ENCODE measurements around the gene ARID3C.

The ARID3C gene

DNA sequence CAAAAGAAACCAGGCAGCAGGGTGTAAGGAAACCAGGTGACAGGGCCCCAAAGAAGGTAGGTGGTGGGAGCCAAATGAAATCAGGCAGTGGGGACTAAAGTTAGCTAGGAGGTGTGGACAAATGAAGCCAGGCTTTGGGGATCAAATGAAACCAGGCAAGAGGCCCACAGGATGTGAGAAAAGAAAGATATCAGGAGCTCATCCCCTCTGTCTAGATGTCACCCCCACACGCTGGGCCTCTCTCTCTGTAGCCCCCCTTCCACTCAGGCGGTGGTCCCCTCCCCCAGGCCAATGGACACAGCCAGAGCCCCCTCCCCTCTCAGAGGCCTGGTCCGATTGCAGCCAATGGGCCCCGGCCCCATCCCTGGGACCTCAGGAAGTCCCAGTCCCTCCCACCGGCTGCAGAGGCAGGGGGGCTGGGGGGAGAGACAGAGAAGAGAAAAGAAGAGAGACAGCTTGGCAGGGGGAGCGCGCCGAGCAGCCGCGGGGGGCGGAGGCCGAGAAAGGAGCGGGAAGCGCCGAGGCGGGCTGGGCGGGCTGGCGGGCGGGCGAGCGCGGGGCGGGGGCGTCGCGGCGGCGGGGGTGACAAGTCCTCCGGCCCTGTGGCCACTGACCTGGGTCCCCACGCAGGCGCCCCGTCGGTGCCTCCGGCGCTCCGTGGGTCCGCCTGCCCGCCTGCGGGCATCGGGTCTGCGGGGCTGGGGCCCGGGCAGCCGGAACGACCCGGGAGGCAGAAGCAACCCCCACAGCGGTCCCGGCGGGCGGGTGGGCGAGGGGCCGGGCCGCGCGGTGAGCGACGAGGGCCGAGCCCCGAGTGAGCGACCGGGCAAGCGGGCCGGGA, 51.2 kb downstream of the ARID3C start:
- DNase-seq (ENCODE audit: low spot score), result no peak

DNA sequence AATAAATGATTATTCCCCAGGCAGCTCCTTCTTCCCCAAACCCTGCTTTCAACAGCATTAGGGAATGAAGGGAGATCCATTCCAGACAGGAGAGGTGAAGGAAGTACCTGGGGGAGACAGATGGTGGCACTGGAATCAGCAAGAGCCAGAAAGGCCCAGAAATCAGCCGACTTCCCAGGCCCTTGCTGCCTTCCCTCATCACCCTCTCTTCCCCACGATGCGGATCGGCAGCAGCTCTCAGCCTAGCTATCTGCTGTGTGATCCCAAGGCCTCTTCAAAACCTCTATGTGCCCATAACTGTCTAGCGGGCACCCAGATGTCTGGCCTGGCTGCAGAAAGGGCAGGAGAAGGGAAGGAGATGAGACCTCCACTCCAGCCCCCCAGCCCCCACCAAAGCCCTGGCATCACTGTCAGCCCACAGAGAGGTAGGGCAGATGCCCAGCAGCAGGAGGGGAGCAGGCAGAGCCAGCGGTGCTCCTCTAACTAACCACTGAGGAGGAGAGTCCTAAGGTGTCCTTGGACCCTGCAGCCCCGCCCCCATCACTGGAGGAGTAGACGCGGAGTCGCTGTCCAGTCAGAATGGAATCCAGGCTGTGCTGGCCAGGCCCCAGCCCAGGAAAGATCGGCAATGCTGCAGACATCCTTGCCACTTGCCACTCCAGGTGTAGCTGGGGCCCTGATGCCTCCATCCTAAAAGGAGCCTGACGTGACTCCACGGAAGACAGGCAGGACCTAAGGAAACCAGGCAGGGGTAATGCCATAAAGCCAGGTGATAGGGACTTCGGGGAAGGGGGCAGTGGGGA, 52.1 kb downstream of the ARID3C start:
- DNase-seq (ENCODE audit: low spot score), result no peak

DNA sequence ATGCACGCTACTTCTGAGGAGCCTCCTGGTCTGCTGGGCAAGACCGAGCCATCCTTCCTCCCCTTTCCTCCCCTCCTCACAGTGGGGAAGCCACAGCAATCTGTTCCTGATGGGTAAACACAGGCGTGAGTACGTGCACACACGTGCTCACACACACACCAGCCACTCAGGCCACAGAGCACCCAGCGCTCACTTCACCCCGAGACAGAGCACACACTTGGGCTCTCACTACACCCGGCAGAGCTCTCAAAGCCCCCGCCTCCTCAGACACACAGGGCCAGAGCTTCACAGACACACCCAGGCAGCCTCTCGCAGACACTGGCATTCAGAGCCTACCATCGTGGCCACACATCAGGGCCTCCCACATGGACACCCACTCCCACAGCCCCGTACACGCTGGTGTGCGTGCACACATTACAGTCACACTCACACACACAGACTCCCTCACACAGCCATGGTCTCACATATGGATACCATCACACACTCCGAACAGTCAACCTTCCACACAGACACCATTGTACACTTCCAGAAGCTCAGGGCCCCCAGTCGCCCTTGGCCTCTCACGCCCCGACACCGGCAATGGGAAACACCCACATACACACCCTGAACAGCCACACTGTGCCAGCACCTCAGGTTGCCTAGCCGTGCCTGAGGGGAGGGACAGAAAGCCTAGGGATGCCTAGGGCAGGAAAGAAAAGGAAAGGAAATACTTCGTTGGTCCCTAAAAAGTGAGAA, 52.8 kb downstream of the ARID3C start:
- DNase-seq (ENCODE audit: low spot score), result no peak

DNA sequence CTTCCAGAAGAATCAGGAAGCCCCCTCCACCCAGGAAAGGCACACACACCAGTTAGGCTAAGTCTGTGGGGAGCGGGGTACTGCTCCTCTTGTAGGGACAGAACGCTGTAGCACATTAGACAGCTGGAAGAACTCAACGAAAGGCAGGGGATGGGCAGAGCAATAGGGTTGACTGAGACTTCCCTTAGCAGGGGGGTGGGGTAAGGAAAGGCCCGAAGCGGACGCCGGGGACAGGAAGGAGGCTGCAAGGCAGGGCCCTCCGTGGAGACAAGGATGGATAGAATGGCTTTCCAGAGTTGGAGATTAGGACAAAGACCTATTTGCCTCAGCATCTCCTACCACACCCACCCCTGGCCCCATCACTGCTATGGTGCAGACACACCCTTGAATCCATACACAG, 53.6 kb downstream of the ARID3C start:
- no peak for DNase-seq (ENCODE audit: low spot score)

DNA sequence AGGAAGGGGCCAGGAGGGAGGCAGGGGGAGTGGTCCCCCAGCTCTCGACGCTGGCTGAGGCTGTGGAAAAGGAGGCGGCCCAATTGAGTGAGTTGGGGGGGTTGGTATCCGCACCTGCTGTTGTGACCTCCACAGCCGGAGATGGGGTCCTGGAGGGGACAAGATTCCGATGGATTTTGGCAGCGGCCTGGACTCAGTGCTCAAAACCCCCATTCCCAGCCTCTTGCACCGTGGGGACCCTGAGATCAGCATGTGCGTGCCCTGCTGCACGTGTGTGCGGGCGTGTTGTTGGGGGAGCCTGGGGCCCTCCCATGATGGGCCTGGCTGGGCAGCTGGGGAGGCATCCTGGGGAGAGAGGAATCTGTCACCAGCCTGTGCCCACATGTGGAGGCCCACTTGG, 54.3 kb downstream of the ARID3C start:
- DNase-seq (ENCODE audit: low spot score), result no peak

DNA sequence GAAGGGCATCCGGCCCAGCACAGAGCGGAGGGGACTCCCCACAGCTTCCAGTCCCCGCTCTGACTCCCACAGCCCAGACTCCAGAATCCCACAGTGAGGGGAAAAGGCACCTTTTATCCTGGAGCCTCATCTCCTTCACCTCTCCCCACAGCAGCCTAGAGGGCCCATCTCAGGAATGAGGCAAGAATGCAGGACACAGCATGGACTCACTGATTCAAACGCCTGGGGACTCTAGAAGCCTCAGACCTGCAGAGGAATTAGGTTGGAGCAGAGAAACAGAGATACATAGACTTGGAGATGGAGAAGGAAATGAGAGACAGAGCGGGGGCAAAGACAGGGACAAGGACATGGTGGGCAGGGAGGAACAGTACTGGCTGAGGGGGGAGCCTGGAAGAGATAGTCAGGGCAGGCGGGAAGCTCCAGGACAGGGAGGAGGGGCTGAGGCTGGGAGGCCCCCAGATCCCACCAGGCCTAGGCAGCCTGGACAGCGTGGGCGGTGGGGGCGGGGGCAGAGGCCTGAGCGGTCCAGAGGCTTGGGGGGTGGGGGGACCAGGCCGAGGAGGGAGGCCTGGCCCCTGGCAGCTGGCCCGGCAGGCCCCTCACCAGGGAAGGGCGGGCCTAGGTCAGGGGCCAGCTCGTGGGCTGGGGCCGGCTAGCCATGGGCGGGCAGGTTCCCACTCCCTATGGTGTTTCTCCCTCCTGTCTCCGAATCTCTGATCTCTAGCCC, 55.1 kb downstream of the ARID3C start:
- DNase-seq (ENCODE audit: low spot score), result no peak

DNA sequence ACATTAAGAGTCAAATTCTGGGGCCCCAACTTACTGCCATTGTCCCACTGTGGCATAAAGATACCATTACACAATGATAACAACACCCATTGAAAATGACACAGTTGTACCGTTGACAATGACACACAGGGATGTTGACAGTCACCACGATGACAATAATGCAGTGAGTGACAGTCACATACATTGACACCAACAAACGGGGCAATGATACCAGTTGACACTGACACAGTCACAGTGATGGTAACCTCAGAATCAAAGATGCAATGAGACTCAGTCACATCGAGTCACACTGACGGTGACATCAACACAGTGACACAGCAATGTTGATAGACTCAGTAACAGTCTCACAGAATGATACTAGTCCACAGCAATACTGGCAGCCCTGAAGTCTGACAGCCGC, 56.2 kb downstream of the ARID3C start:
- DNase-seq (ENCODE audit: low spot score), result no peak

DNA sequence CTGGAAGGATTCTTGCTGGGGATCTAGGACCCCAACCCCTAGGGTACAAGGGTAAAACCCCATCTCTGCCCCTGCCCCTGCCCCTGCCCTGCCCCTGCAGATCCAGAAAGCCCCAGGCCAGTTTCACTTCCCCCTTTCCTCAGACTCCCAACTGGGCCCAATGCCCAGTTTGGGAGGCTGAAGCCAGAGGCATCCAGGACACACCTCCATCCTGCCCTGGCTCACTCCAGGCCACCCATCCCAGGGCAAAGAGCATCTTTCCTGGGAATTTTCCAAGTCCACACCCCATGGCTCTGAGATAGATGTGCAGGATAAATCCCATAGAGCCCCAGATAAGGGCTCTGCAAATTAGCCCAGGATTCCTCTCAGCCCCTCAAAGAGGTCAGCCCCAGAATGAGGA, 56.8 kb downstream of the ARID3C start:
- peak; percentile 58 for DNase-seq (ENCODE audit: low spot score)

DNA sequence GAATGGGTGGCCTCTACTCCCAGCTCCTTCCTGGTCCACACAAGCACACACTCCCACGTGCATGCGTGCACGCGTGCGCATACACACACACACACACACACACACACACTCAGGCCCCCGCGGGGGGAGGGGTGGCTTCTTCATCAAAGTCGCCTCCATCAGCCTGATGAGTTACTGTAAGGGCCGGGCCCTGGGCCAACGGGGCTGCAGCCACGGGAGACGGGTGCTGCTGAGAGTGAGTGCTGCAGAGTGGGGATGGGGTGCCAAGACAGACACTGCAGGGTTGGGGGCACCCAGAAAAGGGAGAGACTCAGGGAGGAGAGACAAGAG, 57.4 kb downstream of the ARID3C start:
- DNase-seq (ENCODE audit: low spot score), result no peak

All from HuH-7.5 (cell line).